Common myeloid progenitor, CD34-positive (primary cell): ENCODE measurements around the gene RBP4.

ENCODE experiments used
- CTCF ChIA-PET: fragments of 350-600 bp; sonication (Branson Sonifier 250); formaldehyde crosslinking; loops from one replicate; lab custom pipeline; 2021; ENCODE audit warnings: antibody characterized with exemption; lab: Charles Lee
- POLR2A ChIA-PET: fragments of 350-600 bp; sonication (Branson Sonifier 250); formaldehyde crosslinking; loops from one replicate; lab custom pipeline; 2021; ENCODE audit warnings: antibody characterized with exemption; lab: Charles Lee
- DNase-seq, 3 donors: peaks; one replicate each; pipeline versions ENCODE4 v3.0.0 to v3.0.0-alpha.2; 2013
- H3K27ac ChIP-seq, 2 experiments: 1 replicate in 1 of 2; 2 replicates in 1 of 2; pipeline ENCODE4 v1.7.0; 2013; ENCODE audit warnings: inconsistent platforms in 2 of 2, low read length in 2 of 2, mild to moderate bottlenecking in 2 of 2, low read depth in 1 of 2, moderate library complexity in 1 of 2; ENCODE audit not compliant: severe bottlenecking in 2 of 2, insufficient read depth in 1 of 2, poor library complexity in 1 of 2
- H3K27me3 ChIP-seq, 5 experiments: replicated peaks in 2 of 5; 1 replicate in 3 of 5; 2 replicates in 2 of 5; pipeline versions ENCODE4 v1.6.1 to v1.7.0; 2013; ENCODE audit warnings: low read length in 4 of 5, mild to moderate bottlenecking in 2 of 5, moderate library complexity in 2 of 5, inconsistent platforms in 1 of 5; ENCODE audit not compliant: insufficient read depth in 5 of 5, control insufficient read depth in 4 of 5
- H3K36me3 ChIP-seq, 4 experiments: 1 replicate in 2 of 4; 2 replicates in 2 of 4; pipeline versions ENCODE4 v1.6.1 to v1.7.0; 2013; ENCODE audit warnings: low read length in 3 of 4, control low read depth in 1 of 4, mild to moderate bottlenecking in 1 of 4; ENCODE audit not compliant: control insufficient read depth in 4 of 4, insufficient read depth in 4 of 4
- H3K4me1 ChIP-seq, 4 experiments: 1 replicate in 3 of 4; 2 replicates in 1 of 4; pipeline versions ENCODE4 v1.6.1 to v1.7.1; 2013; ENCODE audit warnings: low read length in 3 of 4, mild to moderate bottlenecking in 3 of 4, control low read depth in 1 of 4, inconsistent platforms in 1 of 4, moderate library complexity in 1 of 4; ENCODE audit not compliant: control insufficient read depth in 4 of 4, insufficient read depth in 4 of 4; ENCODE audit errors: control extremely low read depth in 1 of 4
- H3K4me3 ChIP-seq, 7 experiments: 1 replicate in 4 of 7; 2 replicates in 3 of 7; pipeline versions ENCODE4 v1.5.1 to v1.7.0; 2013; ENCODE audit warnings: mild to moderate bottlenecking in 7 of 7, low read length in 6 of 7, moderate library complexity in 6 of 7, inconsistent platforms in 2 of 7, low read depth in 2 of 7, control low read depth in 1 of 7; ENCODE audit not compliant: insufficient read depth in 4 of 7, control insufficient read depth in 1 of 7; ENCODE audit errors: extremely low read depth in 1 of 7
- H3K9me3 ChIP-seq, 5 experiments: 1 replicate in 4 of 5; 2 replicates in 1 of 5; pipeline versions ENCODE4 v1.6.1 to v1.7.1; 2013; ENCODE audit warnings: low read length in 4 of 5, mild to moderate bottlenecking in 2 of 5, inconsistent platforms in 1 of 5, low read depth in 1 of 5, moderate library complexity in 1 of 5; ENCODE audit not compliant: control insufficient read depth in 4 of 5, insufficient read depth in 2 of 5; ENCODE audit errors: control extremely low read depth in 1 of 5
- WGBS: methylation state at CpG from one replicate; pipeline ENCODE4 v1.1.5; 2013; ENCODE audit not compliant: insufficient coverage; 5-methylcytosine and 5-hydroxymethylcytosine counted together

RBP4 gene

DNA sequence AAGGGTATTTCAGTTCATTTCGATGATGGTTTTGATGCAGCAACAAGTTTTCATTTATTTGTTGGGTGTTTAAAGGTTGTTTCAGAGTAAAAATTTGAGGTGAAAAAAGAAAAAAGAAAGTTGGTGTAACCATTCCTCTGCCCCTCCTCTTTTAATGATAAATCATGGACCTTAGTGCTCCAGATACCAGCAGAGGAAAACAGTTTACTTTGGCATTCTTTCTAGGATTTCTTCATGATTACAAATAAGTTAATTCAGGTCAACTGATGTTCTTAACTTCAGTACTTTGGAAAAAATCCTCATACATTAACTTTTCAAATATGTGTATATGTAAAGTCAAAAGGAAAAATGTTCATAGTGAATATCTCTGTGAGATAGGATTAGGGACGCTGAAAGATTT is 2.0 kb upstream of the RBP4 start:
- ChIA-PET CTCF (no interaction called here), POLR2A (no interaction called here)
- no peak for DNase-seq
- 100% methylated on average over 1 of the region's 2 CpGs for WGBS
- Histone ChIP-seq H3K9me3 (no peaks in the 10 kb centered on the region), H3K27me3 (peaks cover 2 to 37% (median 22%) of the 10 kb centered on the region in 5 experiments), H3K36me3 (no peaks in the 10 kb centered on the region), H3K4me1 (peaks cover 3 to 20% (median 17%) of the 10 kb centered on the region in 4 experiments), H3K27ac (no peak overlapping the region), H3K4me3 (no peak overlapping the region)

DNA sequence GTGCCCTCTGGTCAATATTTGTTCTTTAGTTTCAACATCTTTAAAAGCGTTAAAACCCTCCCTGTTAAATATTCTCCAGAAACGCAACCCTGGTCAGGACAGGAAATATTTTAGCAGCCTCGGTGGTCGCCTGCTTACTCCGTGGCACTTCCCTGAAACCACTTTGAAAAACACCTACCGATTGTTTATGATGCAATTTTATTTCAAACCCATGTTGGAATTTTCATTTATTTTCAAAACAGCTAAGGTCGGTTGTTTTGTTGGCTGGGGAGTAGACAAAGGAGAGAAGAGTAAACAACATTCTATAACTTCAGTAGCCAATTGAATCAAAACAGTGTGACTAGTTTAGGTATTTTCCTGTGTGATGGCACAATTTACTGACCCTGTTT is 733 bp upstream of the RBP4 start:
- CTCF ChIA-PET, result no interaction called here
- peak overlapping the region in 4 of 7 experiments; percentile 56 to 72 (median 63) for H3K4me3 ChIP-seq

DNA sequence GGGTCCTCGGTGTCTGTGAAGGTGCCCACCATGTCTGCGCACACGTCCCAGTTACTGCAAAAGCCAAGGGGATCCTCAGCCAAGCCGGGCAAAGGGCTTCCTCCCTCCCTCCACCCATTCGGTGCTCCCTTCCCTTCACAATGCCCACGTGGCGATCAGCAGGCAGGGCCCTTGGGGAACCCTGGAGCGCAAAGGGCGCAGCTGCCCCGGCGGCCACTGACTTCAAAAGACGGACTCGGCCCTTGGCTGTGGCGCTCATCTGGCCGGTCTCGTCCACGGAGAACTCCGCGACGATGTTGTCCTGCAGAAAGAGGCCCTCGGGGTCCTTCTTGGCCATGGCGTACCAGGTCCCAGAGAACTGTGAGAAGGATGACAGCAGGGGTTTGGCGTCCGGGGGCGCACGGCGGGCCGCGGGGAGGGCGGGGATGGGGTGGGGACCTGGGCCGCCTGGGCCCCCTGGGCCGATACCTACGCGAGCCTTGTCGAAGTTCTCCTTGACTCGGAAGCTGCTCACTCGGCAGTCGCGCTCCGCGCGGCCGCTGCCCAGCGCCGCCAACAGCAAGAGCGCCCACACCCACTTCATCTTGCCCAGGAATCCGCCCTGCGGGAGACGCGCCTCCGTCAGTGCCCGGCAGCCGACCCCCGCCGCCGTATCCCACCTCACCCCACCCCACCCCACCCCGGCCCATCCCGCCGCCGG is 439 bp downstream of the RBP4 start:
- POLR2A ChIA-PET, result no interaction called here
- 28% methylated on average over 26 of the region's 60 CpGs for WGBS

More for the DNA sequence above, 733 bp upstream of the RBP4 start:
- Histone ChIP-seq H3K4me1 (peaks cover 3 to 20% (median 17%) of the 10 kb centered on the region in 4 experiments), H3K9me3 (no peaks in the 10 kb centered on the region), H3K27ac (no peak overlapping the region), H3K27me3 (peaks cover 2 to 37% (median 22%) of the 10 kb centered on the region in 5 experiments), H3K36me3 (no peaks in the 10 kb centered on the region)
- POLR2A ChIA-PET, result no interaction called here
- WGBS, result 0% methylated on average over 1 of the region's 7 CpGs
- peak in 1 of 3 donors; percentile 6 for DNase-seq

DNA sequence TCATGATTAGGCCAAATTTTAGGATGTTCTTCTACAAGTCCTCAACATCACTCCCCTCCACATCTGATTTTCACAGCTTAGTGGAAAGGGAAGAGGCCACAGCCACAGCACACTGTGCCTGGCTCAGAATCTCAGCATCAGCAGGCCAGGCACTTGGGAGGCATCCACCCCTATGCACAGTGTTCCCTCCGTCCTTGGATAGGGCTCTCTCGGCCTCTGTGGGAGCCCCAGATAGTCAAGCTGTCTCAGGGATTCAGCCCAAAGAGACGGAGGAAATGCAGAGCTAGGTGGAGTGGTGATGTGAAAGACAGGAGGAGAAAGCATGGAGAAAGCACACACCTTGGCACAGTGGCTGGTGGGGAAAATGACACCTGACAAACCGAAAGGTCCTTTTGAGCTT is 1.3 kb downstream of the RBP4 start:
- WGBS, result 100% methylated on average over 3 of the region's 4 CpGs
- POLR2A ChIA-PET, result no interaction called here
- Histone ChIP-seq H3K36me3 (no peaks in the 10 kb centered on the region), H3K27me3 (peaks cover 2 to 37% (median 22%) of the 10 kb centered on the region in 5 experiments), H3K9me3 (no peaks in the 10 kb centered on the region), H3K27ac (no peak overlapping the region), H3K4me3 (no peak overlapping the region), H3K4me1 (peaks cover 3 to 20% (median 17%) of the 10 kb centered on the region in 4 experiments)
- CTCF ChIA-PET, result interaction anchor here (0.8 to 2.6 kb wide), 4 partner anchors 15 to 83 kb away, joined by 3 to 7 read pairs (median 3); no protein-coding TSS in a partner anchor
- DNase-seq, result no peak

More for the DNA sequence above, 439 bp downstream of the RBP4 start:
- Histone ChIP-seq H3K4me1 (peaks cover 3 to 20% (median 17%) of the 10 kb centered on the region in 4 experiments), H3K36me3 (no peaks in the 10 kb centered on the region), H3K27ac (no peak overlapping the region), H3K9me3 (no peaks in the 10 kb centered on the region), H3K27me3 (peaks cover 2 to 37% (median 22%) of the 10 kb centered on the region in 5 experiments), H3K4me3 (peak overlapping the region in 3 of 7 experiments; percentile 56 to 72 (median 58))
- CTCF ChIA-PET, result interaction anchor here (0.8 to 2.6 kb wide), 3 partner anchors 14 to 80 kb away, joined by 3 to 7 read pairs (median 3); no protein-coding TSS in a partner anchor
- peak; percentile 44 to 79 (median 78) for DNase-seq

DNA sequence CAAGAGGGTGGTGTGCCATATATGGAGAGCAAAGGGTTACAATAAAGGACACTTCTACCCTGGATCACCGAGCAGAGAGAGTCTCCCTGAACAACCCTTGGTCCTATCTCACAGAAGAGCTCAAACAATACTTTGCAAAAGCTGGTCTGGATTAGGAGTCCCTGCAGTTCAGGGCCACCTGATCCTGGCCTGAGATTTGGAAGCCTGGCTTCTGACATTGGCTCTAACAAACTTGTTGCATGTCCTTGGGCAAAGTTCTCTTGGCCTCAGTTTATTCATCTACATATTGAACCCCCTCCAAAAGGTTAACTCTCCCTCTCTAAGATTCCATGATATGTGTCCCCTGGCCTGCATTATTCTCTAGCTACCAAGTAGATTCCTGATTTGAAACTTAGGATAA is 1.7 kb downstream of the RBP4 start:
- Histone ChIP-seq H3K27me3 (peaks cover 2 to 37% (median 22%) of the 10 kb centered on the region in 5 experiments), H3K36me3 (no peaks in the 10 kb centered on the region), H3K27ac (no peak overlapping the region), H3K4me3 (no peak overlapping the region), H3K9me3 (no peaks in the 10 kb centered on the region), H3K4me1 (peaks cover 3 to 18% (median 15%) of the 10 kb centered on the region in 4 experiments)
- ChIA-PET CTCF (interaction anchor here (1.1 to 2.6 kb wide), 2 partner anchors 45 to 83 kb away, joined by 3 to 7 read pairs; no protein-coding TSS in a partner anchor), POLR2A (no interaction called here)
- WGBS, result 100% methylated on average over 1 of the region's 1 CpG
- no peak for DNase-seq

DNA sequence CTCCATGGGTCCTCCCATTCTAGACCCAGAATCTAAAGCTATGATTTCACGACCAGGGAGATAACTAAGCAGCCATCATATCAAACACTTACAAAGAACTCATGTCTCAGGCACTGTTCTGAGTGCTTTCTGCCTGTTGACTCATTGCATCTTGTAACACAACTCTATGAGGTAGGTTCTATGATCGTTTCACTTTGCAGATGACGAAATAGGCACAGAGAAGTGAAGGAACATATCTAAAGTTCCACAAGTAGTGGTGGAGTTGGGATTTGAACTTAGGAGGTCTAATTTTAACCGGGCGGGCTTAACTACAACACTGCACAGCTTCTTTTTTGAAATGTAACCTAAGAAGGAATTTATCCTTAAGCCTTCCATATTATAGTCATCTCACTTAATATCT is 2.9 kb downstream of the RBP4 start:
- H3K27me3 ChIP-seq, result peaks cover 1 to 35% (median 20%) of the 10 kb centered on the region in 5 experiments
- POLR2A ChIA-PET, result no interaction called here
- no peaks in the 10 kb centered on the region for H3K9me3 ChIP-seq
- 100% methylated on average over 5 of the region's 5 CpGs for WGBS
- DNase-seq, result no peak
- H3K27ac ChIP-seq, result no peak overlapping the region
- CTCF ChIA-PET, result interaction anchor here (0.9 to 2.6 kb wide), 2 partner anchors 30 to 43 kb away, joined by 3 to 7 read pairs; no protein-coding TSS in a partner anchor
- peaks cover 3 to 14% (median 11%) of the 10 kb centered on the region in 4 experiments for H3K4me1 ChIP-seq
- H3K36me3 ChIP-seq, result no peaks in the 10 kb centered on the region
- H3K4me3 ChIP-seq, result no peak overlapping the region

DNA sequence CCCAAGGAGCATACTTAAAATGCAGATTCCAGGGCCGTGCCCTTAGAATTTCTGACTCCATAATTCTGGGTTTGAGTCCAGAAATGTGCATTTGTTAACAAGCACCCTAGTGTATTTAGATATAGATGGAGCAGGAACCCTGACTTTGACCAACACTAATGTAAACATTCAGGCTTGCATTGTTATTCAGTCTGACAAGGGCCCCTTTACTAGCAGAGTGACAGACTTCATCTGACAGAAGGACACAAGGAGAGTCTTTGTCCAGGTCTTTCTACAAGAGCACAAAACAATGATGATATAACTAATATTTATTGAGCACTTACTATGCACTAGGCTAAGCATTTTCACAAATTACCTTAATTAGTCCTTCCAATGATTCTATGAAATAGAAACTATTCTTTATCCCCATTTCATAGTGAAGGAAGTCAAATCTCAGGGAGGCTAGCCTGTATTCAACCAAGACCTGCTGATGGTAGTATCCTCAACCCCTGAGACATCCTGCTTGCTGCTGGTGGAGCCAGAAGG is 3.9 kb downstream of the RBP4 start:
- no peak overlapping the region for H3K4me3 ChIP-seq
- peaks cover 3 to 14% (median 11%) of the 10 kb centered on the region in 4 experiments for H3K4me1 ChIP-seq
- no peaks in the 10 kb centered on the region for H3K36me3 ChIP-seq
- H3K27ac ChIP-seq, result no peak overlapping the region
- 100% methylated on average over 1 of the region's 1 CpG for WGBS
- ChIA-PET POLR2A (interaction anchor here (0.6 kb wide), 1 partner anchor 8 kb away, joined by 3 read pairs; no protein-coding TSS in a partner anchor), CTCF (no interaction called here)
- peaks cover 0 to 25% (median 14%) of the 10 kb centered on the region in 5 experiments for H3K27me3 ChIP-seq
- DNase-seq, result no peak
- no peaks in the 10 kb centered on the region for H3K9me3 ChIP-seq
